ENCODE results near the gene HOXD13. TPM values are rescaled to one million over a fixed set of nuclear protein-coding genes. Genes with fewer than 3 reads are reported as not detected.

Gene HOXD13
- polyA plus RNA-seq, 4 donors, result 0.10 to 0.41 (median 0.22) TPM

Other genes with a start within 250 kb of the HOXD13 start
- gene LNPK, start 90.5 kb upstream of the HOXD13 start, polyA plus RNA-seq (ENCODE audit: insufficient read length in 4 of 4), result 10 to 100 TPM; 22.5 to 31.1 (median 27.1) TPM
- gene EVX2, start 8.8 kb upstream of the HOXD13 start, polyA plus RNA-seq (ENCODE audit: insufficient read length in 4 of 4), result under 1 TPM in 1 of 4 donors, not detected in 3; 0.04 TPM
- gene HOXD12, start 7.1 kb downstream of the HOXD13 start, polyA plus RNA-seq (ENCODE audit: insufficient read length in 4 of 4), result under 1 TPM; 0.20 to 0.35 (median 0.26) TPM
- 10 to 100 TPM; 45.6 to 59.4 (median 58.4) TPM for gene HOXD11, start 14.6 kb downstream of the HOXD13 start, polyA plus RNA-seq (ENCODE audit: insufficient read length in 4 of 4)
- gene HOXD10, start 24.1 kb downstream of the HOXD13 start, polyA plus RNA-seq (ENCODE audit: insufficient read length in 4 of 4), result 100 to 1,000 TPM; 123 to 178 (median 159) TPM
- 10 to 100 TPM; 70.9 to 86.4 (median 74.0) TPM for gene HOXD9, start 30.0 kb downstream of the HOXD13 start, polyA plus RNA-seq (ENCODE audit: insufficient read length in 4 of 4)
- gene HOXD8, start 37.0 kb downstream of the HOXD13 start, polyA plus RNA-seq (ENCODE audit: insufficient read length in 4 of 4), result 100 to 1,000 TPM; 212 to 250 (median 235) TPM
- 10 to 100 TPM; 40.2 to 47.1 (median 41.9) TPM for gene HOXD4, start 58.8 kb downstream of the HOXD13 start, polyA plus RNA-seq (ENCODE audit: insufficient read length in 4 of 4)
- gene HOXD3, start 64.6 kb downstream of the HOXD13 start, polyA plus RNA-seq (ENCODE audit: insufficient read length in 4 of 4), result 10 to 100 TPM; 25.2 to 30.0 (median 26.8) TPM
- gene HOXD1, start 95.9 kb downstream of the HOXD13 start, polyA plus RNA-seq (ENCODE audit: insufficient read length in 4 of 4), result 10 to 100 TPM in 3 of 4 donors, 1 to 10 TPM in 1; 7.8 to 13.2 (median 11.7) TPM
- 100 to 1,000 TPM in 2 of 4 donors, 10 to 100 TPM in 2; 94.3 to 107 (median 98.4) TPM for gene MTX2, start 176.7 kb downstream of the HOXD13 start, polyA plus RNA-seq (ENCODE audit: insufficient read length in 4 of 4)